Measurements from ENCODE around the gene KIFC3.
"Not testable (repeated sequence)": the region's sequence is repeated elsewhere in the genome, so short reads cannot be mapped to it uniquely, and the experiment has no call there.

The KIFC3 gene

DNA sequence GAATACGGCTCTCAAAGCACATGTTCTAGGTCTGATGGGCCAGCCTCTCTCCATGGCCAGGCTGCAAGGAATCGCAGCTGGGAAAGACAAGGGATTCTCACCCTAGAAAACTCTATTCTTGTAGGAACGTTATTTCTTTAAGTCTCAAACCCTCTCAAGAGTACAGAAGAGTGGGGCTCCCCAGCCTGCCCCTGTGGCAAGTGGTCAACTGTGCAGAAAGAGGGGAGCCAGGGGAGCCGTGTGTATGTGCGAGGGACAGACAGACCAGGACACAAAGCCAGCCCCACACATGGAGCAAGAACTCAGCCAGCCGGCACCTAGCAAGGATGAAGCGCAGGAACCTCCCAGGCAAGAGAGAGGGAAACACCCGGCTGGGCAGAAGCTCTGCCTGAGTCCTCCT, 16.4 kb downstream of the KIFC3 start:
- ATAC-seq (no peak), DNase-seq (no peak)

DNA sequence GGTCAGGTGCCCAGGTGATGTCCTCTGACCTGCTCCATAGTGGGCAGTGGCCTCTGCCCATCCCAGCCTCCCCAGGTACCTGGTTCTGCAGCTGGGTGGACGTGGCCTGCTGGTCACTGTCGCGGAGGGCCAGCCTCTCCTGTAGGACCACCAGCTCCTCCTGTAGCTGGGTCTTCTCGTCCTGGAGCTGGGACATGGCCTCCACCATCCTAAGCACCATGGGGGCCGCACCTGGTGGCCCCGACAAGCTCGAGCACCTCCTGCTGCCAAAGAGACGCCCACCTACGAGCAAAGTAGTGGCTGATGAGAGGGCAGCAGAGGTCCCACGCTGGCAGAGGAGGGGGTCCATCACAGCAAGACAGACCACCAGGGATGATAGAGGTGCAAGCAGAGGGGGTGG, 16.9 kb downstream of the KIFC3 start:
- DNase-seq (no peak), ATAC-seq (peak; percentile 14)

DNA sequence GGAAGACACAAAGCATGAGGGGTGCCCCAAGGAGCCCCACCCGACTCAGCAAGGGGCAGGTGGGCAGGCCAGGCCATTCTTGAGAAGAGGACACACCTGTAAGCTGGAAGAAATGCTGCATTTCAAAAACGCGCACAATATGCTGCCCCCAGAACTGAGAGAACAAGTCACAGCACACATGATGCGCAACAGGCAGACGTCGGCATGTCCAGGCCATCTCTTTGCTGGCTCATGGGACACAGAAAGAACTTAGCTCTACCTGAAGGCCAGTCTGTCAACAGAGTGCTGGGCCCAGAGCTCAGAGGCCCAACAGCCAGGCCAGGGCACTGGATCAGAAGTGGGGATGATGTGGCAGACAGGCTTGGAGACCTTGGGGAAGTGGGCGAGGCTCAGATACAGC, 18.0 kb downstream of the KIFC3 start:
- DNase-seq (no peak), ATAC-seq (no peak)

DNA sequence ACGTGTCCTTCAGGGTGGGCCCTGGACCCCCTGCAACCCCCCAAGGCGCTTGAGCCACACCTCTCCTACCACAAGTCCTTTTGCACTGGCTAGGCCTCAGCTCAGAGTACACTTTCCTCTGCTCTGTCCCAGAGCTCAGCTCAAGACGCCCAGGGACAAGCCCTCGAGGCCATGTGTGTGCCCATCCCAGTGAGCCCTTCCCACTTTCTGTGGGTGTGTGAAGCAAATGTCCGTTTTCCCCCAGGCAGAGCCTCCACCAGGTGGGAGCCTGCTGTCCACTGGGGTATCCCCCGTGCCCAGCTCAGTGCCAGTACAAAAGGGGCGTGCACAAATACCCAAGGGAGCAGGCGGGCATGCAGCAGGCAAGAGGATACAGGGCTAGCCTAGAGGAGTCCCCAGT, 18.4 kb downstream of the KIFC3 start:
- ATAC-seq = no peak
- DNase-seq = no peak

DNA sequence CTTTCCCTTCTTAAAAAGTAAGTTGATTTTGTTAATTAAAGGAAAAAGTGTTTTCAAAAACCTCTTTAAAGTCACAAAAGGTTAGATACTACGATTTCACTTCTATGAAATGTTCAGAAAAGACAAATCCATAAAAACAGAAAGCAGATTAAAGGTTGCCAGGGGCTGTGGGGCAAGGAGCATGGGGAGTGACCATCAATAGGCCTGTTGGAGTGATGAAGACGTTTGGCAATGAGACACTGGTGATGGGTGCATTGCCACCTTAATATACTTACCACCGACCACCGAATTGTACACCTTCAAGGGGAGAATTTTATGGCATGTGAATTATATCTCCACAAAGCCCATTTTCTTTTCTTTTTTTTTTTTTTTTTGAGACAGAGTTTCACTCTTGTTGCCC, 19.2 kb downstream of the KIFC3 start:
- no peak for DNase-seq
- ATAC-seq = no peak

DNA sequence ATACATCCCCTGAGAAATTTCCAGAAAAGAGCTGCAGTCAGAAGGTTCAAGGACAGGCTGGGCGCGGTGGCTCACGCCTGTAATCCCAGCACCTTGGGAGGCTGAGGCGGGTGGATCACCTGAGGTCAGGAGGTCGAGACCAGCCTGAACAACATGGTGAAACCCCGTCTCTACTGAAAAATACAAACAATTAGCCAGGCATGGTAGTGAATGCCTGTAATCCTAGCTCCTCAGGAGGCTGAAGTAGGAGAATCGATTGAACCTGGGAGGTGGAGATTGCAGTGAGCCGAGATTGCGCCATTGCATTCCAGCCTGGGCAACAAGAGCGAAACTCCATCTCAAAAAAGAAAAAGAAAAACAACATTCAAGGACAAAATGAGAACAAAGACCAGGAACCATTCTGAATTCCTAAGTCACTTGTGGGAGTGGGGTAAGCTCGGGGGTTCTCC, 19.7 kb downstream of the KIFC3 start:
- not testable (repeated sequence) for ATAC-seq, DNase-seq

DNA sequence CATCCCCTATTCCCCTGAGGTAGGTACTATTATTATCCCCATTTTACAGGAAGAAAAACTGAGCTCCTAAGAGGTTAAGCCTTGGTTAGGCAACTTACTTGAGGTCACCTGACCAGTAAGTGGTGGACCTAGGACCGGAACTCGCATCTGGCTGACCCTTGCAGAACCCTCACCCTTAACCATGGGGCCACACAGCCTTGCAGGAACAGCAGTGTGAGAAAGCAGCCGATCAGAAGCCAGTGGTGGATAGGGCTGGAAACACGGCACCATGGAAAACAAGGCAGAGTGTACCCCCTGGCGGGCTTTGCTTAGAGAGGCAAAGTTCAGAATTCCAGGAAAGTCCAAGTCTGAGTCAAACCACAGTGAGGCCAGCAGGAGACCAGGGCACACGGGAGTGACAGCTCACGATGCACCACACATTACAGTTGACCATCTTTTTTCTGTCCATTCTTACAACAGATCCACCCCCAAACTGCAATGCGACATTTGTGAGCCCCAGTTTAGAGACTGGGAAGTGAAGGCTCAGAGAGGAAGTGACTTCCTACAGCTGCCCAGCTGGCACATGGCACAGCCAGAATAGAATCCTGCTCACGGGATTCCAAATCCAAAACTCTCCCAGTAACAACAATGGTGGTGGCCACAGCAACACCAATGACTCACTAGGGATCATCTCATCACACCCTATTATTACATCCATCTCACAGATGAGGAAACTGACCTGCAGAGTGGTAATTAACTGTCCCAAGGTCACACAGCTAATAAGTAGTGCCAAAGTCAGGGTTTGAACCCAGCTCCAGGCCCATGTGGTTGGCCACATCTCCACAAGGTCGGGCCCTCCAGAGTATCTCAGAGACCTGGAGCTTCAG, 20.3 kb downstream of the KIFC3 start:
- no peak for ATAC-seq

DNA sequence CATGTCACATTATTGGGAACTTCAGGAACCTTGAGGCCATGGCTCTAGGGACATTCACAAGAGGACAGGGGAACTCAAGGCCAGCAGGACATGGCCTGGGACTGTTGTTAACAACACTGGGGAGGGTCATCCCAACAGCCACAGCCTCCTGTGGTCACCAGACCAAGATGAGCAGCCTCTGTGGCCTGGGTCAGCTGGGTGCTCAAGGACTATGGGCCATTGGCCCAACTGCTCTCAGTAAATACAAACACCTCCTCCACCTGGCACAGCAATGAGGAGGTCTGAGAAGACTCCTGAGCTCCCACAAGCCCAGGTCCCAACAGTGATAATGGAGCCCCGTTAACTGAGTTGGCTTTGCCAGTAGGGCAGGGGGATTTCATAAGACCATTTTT, 20.9 kb downstream of the KIFC3 start:
- no peak for DNase-seq
- ATAC-seq = no peak

More for the DNA sequence above, 20.3 kb downstream of the KIFC3 start:
- DNase-seq = no peak

DNA sequence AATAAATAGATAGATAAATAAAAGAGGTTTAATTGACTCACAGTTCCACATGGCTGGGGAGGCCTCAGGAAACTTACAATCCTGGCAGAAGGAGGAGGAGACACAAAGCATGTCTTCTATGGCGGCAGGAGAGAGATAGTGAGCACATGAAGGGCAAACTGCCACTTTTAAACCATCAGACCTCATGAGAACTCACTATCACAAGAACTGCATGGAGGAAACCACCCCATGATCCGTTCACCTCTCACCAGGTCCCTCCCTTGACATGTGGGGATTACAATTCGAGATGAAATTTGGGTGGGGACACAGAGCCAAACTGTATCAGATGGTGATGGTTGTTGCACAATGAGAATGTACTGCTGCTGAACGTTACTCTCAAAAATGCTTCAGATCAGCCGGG, 22.5 kb downstream of the KIFC3 start:
- not testable (repeated sequence) for ATAC-seq, DNase-seq

DNA sequence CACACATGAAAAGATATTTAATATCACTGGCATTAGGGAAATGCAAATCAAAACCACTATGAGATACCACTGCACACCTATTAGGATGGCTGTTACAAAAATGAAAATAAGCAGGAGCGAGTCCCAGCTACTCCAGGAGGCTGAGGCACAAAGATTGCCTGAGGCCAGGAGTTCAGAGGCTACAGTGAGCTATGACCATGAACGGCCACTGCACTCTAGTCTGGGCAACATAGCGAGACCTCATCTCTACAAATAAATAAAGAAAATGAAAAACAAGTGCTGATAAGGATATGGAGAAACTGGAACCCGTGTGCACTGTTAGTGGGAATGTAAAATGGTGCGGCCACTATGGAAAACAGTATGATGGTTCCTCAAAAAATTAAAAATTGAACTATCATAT, 23.6 kb downstream of the KIFC3 start:
- ATAC-seq (no peak), DNase-seq (no peak)

DNA sequence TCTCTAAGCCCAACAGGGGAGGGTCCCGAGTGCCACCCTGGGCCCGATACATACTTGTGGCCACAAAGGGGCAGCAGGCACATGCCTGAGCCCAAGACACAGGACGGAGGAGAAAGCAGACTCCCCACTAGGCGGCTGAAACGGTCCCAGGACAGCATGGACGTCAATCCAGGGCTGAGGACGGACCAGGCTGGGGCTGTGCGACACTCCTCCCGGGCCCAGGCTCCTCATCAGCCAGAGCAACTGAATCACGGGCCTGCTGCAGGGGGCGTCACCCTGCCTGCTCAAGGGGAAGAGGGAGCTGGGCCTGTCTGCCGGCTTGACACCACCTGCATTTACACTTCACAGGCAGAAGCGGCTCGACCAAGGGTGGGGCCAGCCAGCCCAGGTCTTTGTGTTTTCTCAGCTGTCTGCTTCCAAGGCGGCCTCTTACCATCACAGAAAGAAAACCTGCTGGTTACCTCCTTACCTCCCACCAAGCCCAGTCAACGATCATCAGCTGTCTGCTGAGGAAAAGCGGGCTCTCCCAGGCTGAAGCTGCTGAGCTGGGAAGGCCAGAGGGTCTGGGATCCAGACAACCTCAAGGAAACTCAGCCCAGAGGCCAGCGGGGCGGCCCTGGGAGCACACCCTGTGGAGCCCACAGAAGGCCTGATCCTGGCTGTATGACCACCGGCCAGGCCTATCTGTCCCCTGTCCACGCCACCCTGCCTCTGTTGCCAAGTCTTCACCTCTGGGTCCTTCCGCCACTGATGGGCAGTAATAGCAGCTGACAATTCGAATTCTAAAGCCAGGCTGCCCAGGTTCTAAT, 26.4 kb downstream of the KIFC3 start:
- DNase-seq (no peak), ATAC-seq (no peak)

DNA sequence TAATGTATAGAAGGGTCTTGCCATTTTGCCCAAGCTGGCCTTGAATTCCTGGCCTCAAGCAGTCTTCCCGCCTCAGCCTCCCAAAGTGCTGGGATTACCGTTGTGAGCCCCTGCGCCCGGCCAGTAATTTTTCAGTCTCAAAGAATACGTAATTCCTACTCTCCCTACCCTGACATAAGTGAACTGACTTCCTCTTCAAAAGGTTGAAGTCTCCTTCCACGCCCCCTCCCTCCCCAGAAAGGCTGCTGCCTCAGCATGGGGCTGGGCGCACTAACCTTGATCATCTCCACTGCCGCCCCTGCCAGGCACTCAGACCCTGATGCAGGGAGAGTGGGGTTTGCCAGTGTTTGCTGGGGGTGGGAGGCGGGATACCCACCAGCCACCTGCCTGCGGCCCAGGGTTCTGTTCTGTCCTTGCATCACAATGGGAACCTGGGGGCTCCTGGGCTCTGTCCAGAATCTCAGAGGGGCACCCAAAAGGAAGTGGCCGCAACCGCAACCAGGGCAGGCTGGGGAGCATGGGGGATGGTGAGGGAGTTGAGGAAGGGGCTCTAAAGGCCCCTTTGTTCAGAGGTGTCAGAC, 27.5 kb downstream of the KIFC3 start:
- DNase-seq (no peak), ATAC-seq (no peak)

DNA sequence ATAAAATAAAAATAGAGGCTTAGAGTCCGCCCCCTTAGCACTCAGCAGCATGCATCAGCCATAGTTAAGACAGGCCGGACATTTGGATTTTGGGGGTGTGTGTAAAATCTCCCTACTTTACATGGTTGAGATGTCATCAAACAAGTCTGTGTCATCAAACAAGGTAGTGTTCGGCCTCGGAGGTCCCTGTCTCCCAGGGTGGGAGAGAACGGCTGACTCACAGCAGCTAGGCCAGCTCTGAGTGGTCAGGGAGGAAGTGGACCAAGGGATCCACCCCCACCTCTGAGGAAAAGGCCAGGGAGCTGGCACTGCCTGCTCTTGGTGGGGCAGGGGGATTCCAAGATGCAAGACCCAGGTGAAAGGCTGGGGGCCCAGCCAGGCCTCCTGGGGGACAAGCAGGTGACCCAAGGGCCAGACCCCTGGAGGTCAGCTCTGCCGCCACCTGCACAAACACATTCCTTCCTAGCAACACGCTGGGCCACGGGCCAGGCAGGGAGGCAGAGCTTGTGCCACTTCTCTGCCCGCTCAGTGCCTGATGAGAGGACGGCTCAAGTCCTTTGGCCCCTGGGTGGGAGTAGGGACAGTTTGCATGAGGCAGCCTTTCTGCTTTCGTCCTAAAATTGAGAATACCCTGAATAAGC, 28.5 kb downstream of the KIFC3 start:
- DNase-seq = no peak
- ATAC-seq = no peak

DNA sequence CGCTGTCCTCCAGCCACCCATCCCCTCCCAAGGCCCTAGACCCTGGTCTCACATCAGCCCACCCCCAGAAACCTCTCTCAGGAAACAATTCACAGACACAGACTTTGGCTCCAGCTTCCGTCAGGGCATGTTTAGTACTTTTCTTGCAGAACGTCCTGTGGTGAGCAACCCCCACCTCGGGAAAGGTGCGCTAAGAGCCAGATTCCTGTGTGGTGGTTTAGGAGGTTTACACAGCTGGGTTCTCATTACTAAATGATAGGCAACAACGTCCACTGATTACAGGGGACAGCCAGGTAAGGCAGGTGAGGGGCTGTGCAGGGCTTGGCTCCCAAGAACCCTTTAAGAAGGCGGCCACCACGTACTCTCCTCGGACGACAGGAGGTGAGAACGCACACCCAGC, 29.3 kb downstream of the KIFC3 start:
- ATAC-seq = no peak
- DNase-seq = no peak

DNA sequence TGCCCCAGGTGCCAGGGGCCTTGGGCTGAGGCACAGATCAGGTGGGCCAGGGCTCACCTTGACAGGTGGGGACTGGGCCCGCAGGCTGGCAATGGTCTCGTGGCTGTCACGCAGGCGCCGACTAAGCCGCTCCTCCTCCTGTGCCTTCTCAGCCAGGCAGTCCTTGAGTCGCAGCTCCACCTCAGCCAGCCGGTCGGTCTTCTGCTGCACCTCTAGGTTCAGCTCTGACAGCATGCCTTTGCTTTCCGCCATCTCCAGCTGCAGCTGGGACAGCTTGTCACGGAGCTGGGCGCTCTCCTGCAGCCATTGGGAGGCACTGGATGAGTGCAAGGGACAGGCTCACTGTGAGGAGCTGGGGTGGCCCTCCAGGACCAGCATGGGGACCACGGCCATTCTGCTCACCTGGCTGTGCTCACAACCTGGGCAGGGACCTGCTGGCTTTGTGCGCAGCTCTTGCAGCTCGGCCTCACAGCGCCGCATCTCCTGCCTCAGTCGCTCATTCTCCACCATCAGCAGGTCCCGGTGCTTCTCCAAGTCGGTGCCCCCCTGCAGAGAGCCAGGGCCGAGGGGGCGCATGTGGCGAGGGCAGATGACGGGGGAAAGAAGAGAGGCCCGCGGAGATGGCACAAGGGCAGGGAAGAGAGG, 31.0 kb downstream of the KIFC3 start:
- ATAC-seq (no peak), DNase-seq (no peak)

DNA sequence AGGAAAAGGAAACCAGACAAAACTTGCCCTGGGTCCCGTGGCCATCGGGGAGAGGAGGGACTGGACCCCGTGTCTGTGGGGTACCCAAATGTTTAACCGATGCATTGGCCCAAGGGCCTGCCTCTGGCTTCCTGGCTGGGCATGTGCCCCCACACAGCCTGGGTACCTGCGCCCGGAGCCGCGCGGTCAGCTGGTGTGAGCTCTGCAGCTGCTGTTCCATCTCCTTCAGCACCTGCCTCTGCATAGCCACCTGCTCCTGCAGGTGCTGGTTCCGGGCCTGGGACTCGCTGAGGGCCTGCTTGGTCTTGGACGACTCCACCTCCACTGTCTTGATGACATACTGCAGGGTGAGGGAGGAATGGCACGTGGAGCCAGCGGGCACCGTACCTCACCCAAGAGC, 31.9 kb downstream of the KIFC3 start:
- DNase-seq = no peak
- no peak for ATAC-seq

DNA sequence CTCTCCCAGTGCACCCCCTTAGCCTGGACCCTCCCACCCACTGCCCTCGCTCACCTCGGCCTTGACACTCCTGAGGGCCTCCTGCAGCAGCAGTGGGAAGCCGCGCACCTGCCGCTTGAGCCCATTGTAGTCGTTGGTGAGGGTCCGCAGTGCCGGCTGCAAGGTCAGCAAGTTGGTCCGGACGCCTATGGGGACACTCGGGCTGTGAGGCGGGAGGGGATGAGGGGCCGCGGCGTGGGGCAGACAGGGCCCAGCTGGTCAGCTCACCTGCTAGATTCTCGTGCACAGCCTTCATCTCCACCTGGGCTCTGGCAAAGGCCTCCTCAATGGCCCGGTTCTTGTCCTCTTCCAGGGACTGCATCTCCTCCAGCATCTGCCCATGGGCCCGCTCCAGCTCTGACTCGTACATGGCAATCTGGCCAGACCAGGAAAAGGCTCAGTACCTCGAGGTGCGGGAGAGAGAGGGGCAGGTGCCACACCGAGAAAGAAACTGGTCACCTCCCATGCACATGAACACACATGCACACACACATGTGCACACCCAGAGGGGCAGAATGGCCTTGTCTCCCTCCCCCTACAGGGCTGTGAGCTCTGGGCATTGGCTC, 32.6 kb downstream of the KIFC3 start:
- ATAC-seq (no peak), DNase-seq (no peak)

DNA sequence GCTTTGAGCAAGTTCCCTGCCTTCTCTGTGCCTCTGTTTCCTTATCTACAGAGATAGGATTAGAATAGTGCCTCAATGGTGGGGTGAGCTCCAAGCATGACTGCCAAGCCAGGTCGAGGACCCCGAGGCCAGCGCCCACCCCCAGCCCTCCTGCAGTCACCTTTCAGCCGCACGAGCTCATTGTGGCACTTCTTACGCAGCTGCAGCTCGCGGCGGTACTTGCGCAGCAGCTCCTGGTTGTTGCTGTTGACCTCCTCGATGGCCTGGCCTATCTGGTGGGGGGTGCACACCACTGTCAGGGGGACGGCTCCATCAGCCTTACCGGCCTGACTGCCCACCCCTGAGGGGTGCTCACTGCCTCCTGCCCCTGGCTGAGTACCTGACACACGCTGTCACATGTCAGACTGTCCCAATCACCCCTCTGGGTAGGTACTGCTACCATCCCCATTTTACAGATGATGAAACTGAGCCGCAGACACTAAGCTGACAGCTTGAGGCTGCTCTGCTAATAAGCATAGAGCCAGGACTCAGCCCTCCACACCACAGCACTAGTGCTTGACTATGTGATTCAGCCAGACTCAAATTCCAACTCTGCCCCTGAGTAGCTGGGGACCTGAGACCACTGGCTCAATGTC, 35.5 kb downstream of the KIFC3 start:
- DNase-seq = no peak
- no peak for ATAC-seq

DNA sequence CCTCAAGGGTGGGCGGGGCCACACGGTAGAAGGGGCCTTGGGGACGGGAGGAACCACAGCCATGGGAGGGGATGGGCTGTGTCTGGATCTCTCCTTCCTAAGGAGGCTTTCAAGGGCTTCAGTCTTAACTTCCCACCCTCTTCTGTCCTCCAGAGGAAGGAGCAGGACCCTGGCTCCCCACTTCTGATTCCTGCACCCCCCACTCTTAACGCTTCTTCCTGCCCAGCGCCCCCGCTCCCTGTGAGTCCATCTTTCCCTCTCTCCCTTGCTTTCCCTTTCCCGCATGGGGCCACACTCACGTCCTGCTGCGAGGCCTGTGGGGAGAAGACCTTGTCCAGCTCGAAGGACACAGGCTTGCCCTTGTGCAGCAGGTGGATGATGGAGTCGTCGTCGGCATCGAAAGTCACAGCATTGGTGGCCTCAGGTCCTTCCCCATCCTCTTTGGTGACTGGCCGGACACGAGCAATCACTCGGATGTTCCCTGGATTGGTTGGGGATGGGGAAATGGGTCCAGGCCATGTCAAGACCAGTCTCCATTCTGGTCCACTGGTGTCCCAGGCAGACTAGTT, 37.0 kb downstream of the KIFC3 start:
- DNase-seq (no peak), ATAC-seq (no peak)

DNA sequence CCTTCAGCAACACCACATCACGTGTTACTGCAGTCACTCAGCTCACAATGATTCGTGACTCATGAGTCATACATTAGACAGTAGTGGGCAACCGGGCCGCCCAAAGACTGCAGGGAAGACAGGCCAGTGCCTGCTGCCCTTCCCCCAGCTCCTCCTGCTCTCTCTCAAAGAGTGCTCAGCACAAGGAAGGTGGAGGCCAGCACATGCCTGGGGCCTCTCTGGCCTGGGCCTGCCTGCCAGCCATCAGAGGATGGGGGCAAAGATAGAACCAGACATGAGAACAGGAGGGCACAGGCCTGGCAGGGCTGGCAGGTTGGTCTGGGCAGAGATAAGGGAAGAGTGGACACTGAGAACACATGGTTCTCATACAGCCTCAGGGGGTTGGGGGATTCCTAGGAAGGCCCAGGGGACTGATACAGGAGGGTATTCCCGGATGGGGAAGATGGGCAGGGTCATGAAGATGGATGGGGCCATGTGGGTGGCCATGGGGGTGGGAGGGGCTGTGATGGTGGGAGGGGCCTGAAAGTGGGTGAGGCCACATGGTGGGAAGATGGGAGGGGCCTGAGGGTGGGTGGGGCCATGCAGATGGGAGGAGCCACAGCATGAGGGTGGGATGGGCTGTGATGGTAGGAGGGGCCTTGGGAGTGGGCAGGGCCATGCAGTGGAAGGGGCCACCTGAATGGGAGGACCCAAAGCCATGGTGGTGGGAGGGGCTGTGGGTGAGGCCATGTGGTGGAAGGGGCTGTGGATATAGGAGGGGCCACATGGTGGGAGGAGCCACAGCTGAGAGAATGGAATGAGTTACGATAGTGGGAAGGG, 37.7 kb downstream of the KIFC3 start:
- peak; percentile 53 for ATAC-seq
- peak; percentile 44 for DNase-seq
